NB4 (cell line): ENCODE data around the gene POFUT2.

Source experiments
- DNase-seq: peaks from one replicate; pipeline ENCODE4 v3.0.0; 2010; ENCODE audit warnings: low read depth
- H3K4me3 ChIP-seq: one replicate; pipeline ENCODE4 v1.5.1; 2011; ENCODE audit warnings: mild to moderate bottlenecking, low read depth, low read length, moderate library complexity
- CTCF ChIP-seq: IDR thresholded peaks from one replicate; pipeline ENCODE4 v1.5.1; 2012; ENCODE audit warnings: low read depth, low read length
- MAX ChIP-seq: IDR thresholded peaks from 2 replicates; pipeline ENCODE4 v1.6.1; 2011; ENCODE audit warnings: low read depth, low read length
- MYC ChIP-seq: IDR thresholded peaks from 2 replicates; pipeline ENCODE4 v1.6.1; 2011; ENCODE audit warnings: low read depth, low read length
- POLR2A ChIP-seq: IDR thresholded peaks from 2 replicates; pipeline ENCODE4 v1.6.1; 2011; ENCODE audit warnings: mild to moderate bottlenecking; ENCODE audit not compliant: insufficient read length; ENCODE audit errors: extremely low read depth

The POFUT2 gene

GRCh38 chr21:45244799-45245340 lies 42.8 kb downstream of the POFUT2 start:
- no peak overlapping the region for H3K4me3 ChIP-seq
- no peak for TF ChIP-seq MAX
- DNase-seq = no peak

- H3K4me3 ChIP-seq = no peak overlapping the region
- TF ChIP-seq MYC (no peak), MAX (no peak), POLR2A (no peak), CTCF (no peak)
- no peak for DNase-seq
These were observed 44.1 kb downstream of the POFUT2 start for GRCh38 chr21:45243603-45244002.

GRCh38 chr21:45241357-45241756 lies 46.3 kb downstream of the POFUT2 start:
- H3K4me3 ChIP-seq = no peak overlapping the region
- DNase-seq = no peak
- TF ChIP-seq MAX = no peak
- no peak for TF ChIP-seq POLR2A
- TF ChIP-seq MYC = no peak
- no peak for TF ChIP-seq CTCF

- no peak overlapping the region for H3K4me3 ChIP-seq
- TF ChIP-seq MYC = no peak
- TF ChIP-seq CTCF = no peak
- no peak for TF ChIP-seq MAX
- DNase-seq = no peak
These were observed 50.3 kb downstream of the POFUT2 start for GRCh38 chr21:45237401-45237800.

- 0 out of 2 replicates have a peak, but pooled peaks have one; percentile 9 for TF ChIP-seq MAX
- TF ChIP-seq POLR2A = no peak
- no peak for TF ChIP-seq MYC
- peak; percentile 19 for TF ChIP-seq CTCF
- peak; percentile 48 for DNase-seq
- H3K4me3 ChIP-seq = no peak overlapping the region
These were observed 51.2 kb downstream of the POFUT2 start for GRCh38 chr21:45236481-45236880.

- H3K4me3 ChIP-seq = no peak overlapping the region
- TF ChIP-seq CTCF (no peak), POLR2A (no peak), MAX (no peak), MYC (no peak)
- no peak for DNase-seq
These were observed 52.2 kb downstream of the POFUT2 start for GRCh38 chr21:45235488-45235887.
